ENCODE results near the gene BCAS4.

BCAS4 gene

GRCh38 chr20:50866036-50866685 lies 71.3 kb downstream of the BCAS4 start:
- no peak overlapping the region for H3K27ac Mint-ChIP-seq
- no peaks in the 10 kb centered on the region for H3K27me3 Mint-ChIP-seq
- H3K4me1 Mint-ChIP-seq, result no peaks in the 10 kb centered on the region
- no peak overlapping the region for H3K4me3 Mint-ChIP-seq
- no peaks in the 10 kb centered on the region for H3K36me3 Mint-ChIP-seq
- H3K9me3 Mint-ChIP-seq, result no peaks in the 10 kb centered on the region

GRCh38 chr20:50866831-50867230 lies 72.0 kb downstream of the BCAS4 start:
- H3K4me3 Mint-ChIP-seq, result no peak overlapping the region
- H3K4me1 Mint-ChIP-seq, result no peaks in the 10 kb centered on the region
- H3K9me3 Mint-ChIP-seq, result no peaks in the 10 kb centered on the region
- H3K27me3 Mint-ChIP-seq, result no peaks in the 10 kb centered on the region
- no peak overlapping the region for H3K27ac Mint-ChIP-seq
- no peaks in the 10 kb centered on the region for H3K36me3 Mint-ChIP-seq

- Mint-ChIP-seq H3K9me3 (no peaks in the 10 kb centered on the region), H3K4me1 (no peaks in the 10 kb centered on the region), H3K36me3 (no peaks in the 10 kb centered on the region), H3K27ac (no peak overlapping the region), H3K4me3 (no peak overlapping the region), H3K27me3 (no peaks in the 10 kb centered on the region)
These were observed 72.9 kb downstream of the BCAS4 start for GRCh38 chr20:50867805-50868204.

- Mint-ChIP-seq H3K9me3 (no peaks in the 10 kb centered on the region), H3K27me3 (no peaks in the 10 kb centered on the region), H3K4me1 (no peaks in the 10 kb centered on the region), H3K4me3 (no peak overlapping the region), H3K36me3 (no peaks in the 10 kb centered on the region), H3K27ac (peak overlapping the region; percentile 55)
These were observed 73.9 kb downstream of the BCAS4 start for GRCh38 chr20:50868509-50869495.

GRCh38 chr20:50870561-50871161 lies 75.8 kb downstream of the BCAS4 start:
- Mint-ChIP-seq H3K27me3 (no peaks in the 10 kb centered on the region), H3K27ac (no peak overlapping the region), H3K36me3 (no peaks in the 10 kb centered on the region), H3K9me3 (no peaks in the 10 kb centered on the region), H3K4me3 (no peak overlapping the region), H3K4me1 (no peaks in the 10 kb centered on the region)

- H3K4me3 Mint-ChIP-seq, result no peak overlapping the region
- H3K36me3 Mint-ChIP-seq, result peaks cover 2% of the 10 kb centered on the region
- H3K4me1 Mint-ChIP-seq, result no peaks in the 10 kb centered on the region
- H3K9me3 Mint-ChIP-seq, result no peaks in the 10 kb centered on the region
- H3K27me3 Mint-ChIP-seq, result no peaks in the 10 kb centered on the region
- no peak overlapping the region for H3K27ac Mint-ChIP-seq
These were observed 77.9 kb downstream of the BCAS4 start for GRCh38 chr20:50872560-50873425.

- Mint-ChIP-seq H3K27ac (no peak overlapping the region), H3K27me3 (no peaks in the 10 kb centered on the region), H3K9me3 (no peaks in the 10 kb centered on the region), H3K4me1 (no peaks in the 10 kb centered on the region), H3K36me3 (peaks cover 2% of the 10 kb centered on the region), H3K4me3 (no peak overlapping the region)
These were observed 78.7 kb downstream of the BCAS4 start for GRCh38 chr20:50873585-50873984.

GRCh38 chr20:50874111-50874757 lies 79.4 kb downstream of the BCAS4 start:
- no peaks in the 10 kb centered on the region for H3K9me3 Mint-ChIP-seq
- no peak overlapping the region for H3K4me3 Mint-ChIP-seq
- H3K27ac Mint-ChIP-seq, result no peak overlapping the region
- no peaks in the 10 kb centered on the region for H3K4me1 Mint-ChIP-seq
- H3K27me3 Mint-ChIP-seq, result no peaks in the 10 kb centered on the region
- H3K36me3 Mint-ChIP-seq, result peaks cover 2% of the 10 kb centered on the region

- no peaks in the 10 kb centered on the region for H3K4me1 Mint-ChIP-seq
- H3K9me3 Mint-ChIP-seq, result no peaks in the 10 kb centered on the region
- H3K36me3 Mint-ChIP-seq, result peaks cover 5% of the 10 kb centered on the region
- no peak overlapping the region for H3K4me3 Mint-ChIP-seq
- no peaks in the 10 kb centered on the region for H3K27me3 Mint-ChIP-seq
- H3K27ac Mint-ChIP-seq, result no peak overlapping the region
These were observed 80.2 kb downstream of the BCAS4 start for GRCh38 chr20:50874758-50875665.

- H3K27me3 Mint-ChIP-seq, result no peaks in the 10 kb centered on the region
- H3K27ac Mint-ChIP-seq, result no peak overlapping the region
- H3K4me1 Mint-ChIP-seq, result no peaks in the 10 kb centered on the region
- no peaks in the 10 kb centered on the region for H3K9me3 Mint-ChIP-seq
- H3K4me3 Mint-ChIP-seq, result no peak overlapping the region
- H3K36me3 Mint-ChIP-seq, result peaks cover 5% of the 10 kb centered on the region
These were observed 81.3 kb downstream of the BCAS4 start for GRCh38 chr20:50876063-50876685.

- H3K4me1 Mint-ChIP-seq, result no peaks in the 10 kb centered on the region
- no peak overlapping the region for H3K4me3 Mint-ChIP-seq
- no peak overlapping the region for H3K27ac Mint-ChIP-seq
- H3K27me3 Mint-ChIP-seq, result no peaks in the 10 kb centered on the region
- H3K36me3 Mint-ChIP-seq, result peaks cover 5% of the 10 kb centered on the region
- no peaks in the 10 kb centered on the region for H3K9me3 Mint-ChIP-seq
These were observed 82.0 kb downstream of the BCAS4 start for GRCh38 chr20:50876816-50877215.

- Mint-ChIP-seq H3K27ac (no peak overlapping the region), H3K36me3 (peaks cover 6% of the 10 kb centered on the region), H3K4me3 (no peak overlapping the region), H3K27me3 (no peaks in the 10 kb centered on the region), H3K9me3 (no peaks in the 10 kb centered on the region), H3K4me1 (no peaks in the 10 kb centered on the region)
These were observed 82.4 kb downstream of the BCAS4 start for GRCh38 chr20:50877232-50877743.

- Mint-ChIP-seq H3K27me3 (no peaks in the 10 kb centered on the region), H3K36me3 (peaks cover 12% of the 10 kb centered on the region), H3K9me3 (no peaks in the 10 kb centered on the region), H3K27ac (no peak overlapping the region), H3K4me3 (no peak overlapping the region), H3K4me1 (no peaks in the 10 kb centered on the region)
These were observed 85.0 kb downstream of the BCAS4 start for GRCh38 chr20:50879649-50880550.
